ENCODE measurements around the gene KLK12.

Gene KLK12

GRCh38 chr19:51047031-51047335, 12.2 kb upstream of the KLK12 start:
- DNase-seq (ENCODE audit: low read depth in 2 of 2): no peak

- no peak for DNase-seq (ENCODE audit: low read depth in 2 of 2)
Observed at GRCh38 chr19:51044327-51044726, 9.5 kb upstream of the KLK12 start.

GRCh38 chr19:51043497-51043896, 8.7 kb upstream of the KLK12 start:
- DNase-seq (ENCODE audit: low read depth in 2 of 2): no peak

GRCh38 chr19:51040151-51040550, 5.3 kb upstream of the KLK12 start:
- DNase-seq (ENCODE audit: low read depth in 2 of 2): no peak

- no peak for DNase-seq (ENCODE audit: low read depth in 2 of 2)
Observed at GRCh38 chr19:51036519-51036918, 1.7 kb upstream of the KLK12 start.

GRCh38 chr19:51031880-51032225, 2.9 kb downstream of the KLK12 start:
- no peak for DNase-seq (ENCODE audit: low read depth in 2 of 2)

- no peak for DNase-seq (ENCODE audit: low read depth in 2 of 2)
Observed at GRCh38 chr19:51031220-51031879, 3.5 kb downstream of the KLK12 start.

- no peak for DNase-seq (ENCODE audit: low read depth in 2 of 2)
Observed at GRCh38 chr19:51030631-51031030, 4.2 kb downstream of the KLK12 start.

- no peak for DNase-seq (ENCODE audit: low read depth in 2 of 2)
Observed at GRCh38 chr19:51029718-51030117, 5.1 kb downstream of the KLK12 start.

- DNase-seq (ENCODE audit: low read depth in 2 of 2): no peak
Observed at GRCh38 chr19:51027873-51028272, 6.9 kb downstream of the KLK12 start.

GRCh38 chr19:51027126-51027806, 7.5 kb downstream of the KLK12 start:
- DNase-seq (ENCODE audit: low read depth in 2 of 2): no peak

- DNase-seq (ENCODE audit: low read depth in 2 of 2): no peak
Observed at GRCh38 chr19:51026554-51026831, 8.3 kb downstream of the KLK12 start, which contains the start of gene KLK11. TSS of gene KLK11 (minus strand) at chr19:51026616. CDS start at chr19:51025631, 985 bp downstream.

- no peak for DNase-seq (ENCODE audit: low read depth in 2 of 2)
Observed at GRCh38 chr19:51025809-51026553, 8.8 kb downstream of the KLK12 start.

GRCh38 chr19:51025401-51025800, 9.4 kb downstream of the KLK12 start:
- DNase-seq (ENCODE audit: low read depth in 2 of 2): no peak

GRCh38 chr19:51024924-51025323, 9.9 kb downstream of the KLK12 start:
- DNase-seq (ENCODE audit: low read depth in 2 of 2): no peak

GRCh38 chr19:51023946-51024345, 10.9 kb downstream of the KLK12 start:
- no peak for DNase-seq (ENCODE audit: low read depth in 2 of 2)

GRCh38 chr19:51022526-51022925, 12.3 kb downstream of the KLK12 start:
- DNase-seq (ENCODE audit: low read depth in 2 of 2): no peak

GRCh38 chr19:51020988-51021651, 13.7 kb downstream of the KLK12 start:
- no peak for DNase-seq (ENCODE audit: low read depth in 2 of 2)

GRCh38 chr19:51019544-51019925, 15.3 kb downstream of the KLK12 start, which contains the start of gene KLK10:
TSS of gene KLK10 (minus strand) at chr19:51019709. CDS start at chr19:51019130, 579 bp downstream.
- DNase-seq (ENCODE audit: low read depth in 2 of 2): no peak

- DNase-seq (ENCODE audit: low read depth in 2 of 2): no peak
Observed at GRCh38 chr19:51018745-51019543, 15.9 kb downstream of the KLK12 start.

- peak; percentile 40 to 70 for DNase-seq (ENCODE audit: low read depth in 2 of 2)
Observed at GRCh38 chr19:51016798-51017683, 17.8 kb downstream of the KLK12 start.

Measured in stimulated activated CD4-positive, alpha-beta T cell treated with anti-CD3 and anti-CD28 coated beads, Interleukin-12 subunit alpha, Interleukin-12 subunit beta, amount 100 ng/mL, for 24 hours (primary cell).